MG63 (cell line): Measurements from ENCODE around the gene HLA-DRA. TPM values are rescaled to one million over a fixed set of nuclear protein-coding genes. Genes with fewer than 3 reads are reported as not detected.
A peak's percentile ranks its signal among the peaks of the same experiment; 100 is the strongest.
"Not testable (repeated sequence)": the region's sequence is repeated elsewhere in the genome, so short reads cannot be mapped to it uniquely, and the experiment has no call there.

Experiments used
- DNase-seq: peaks from one replicate; pipeline ENCODE4 v3.0.0-alpha.2; 2020
- H3K27me3 ChIP-seq: fragments of 250-450 bp; sonication (Bioruptor Pico); 2 replicates; pipeline ENCODE4 v1.5.1; 2020; ENCODE audit warnings: mild to moderate bottlenecking, moderate library complexity
- H3K36me3 ChIP-seq: fragments of 250-450 bp; sonication (Bioruptor Pico); 2 replicates; pipeline ENCODE4 v1.5.1; 2020; ENCODE audit warnings: mild to moderate bottlenecking, moderate library complexity
- H3K4me3 ChIP-seq: fragments of 250-450 bp; sonication (Bioruptor Pico); 2 replicates; pipeline ENCODE4 v1.5.1; 2020; ENCODE audit warnings: mild to moderate bottlenecking, moderate library complexity
- H3K9me3 ChIP-seq: fragments of 250-450 bp; sonication (Bioruptor Pico); 2 replicates; pipeline ENCODE4 v1.5.1; 2020; ENCODE audit warnings: mild to moderate bottlenecking, moderate library complexity
- total RNA-seq: library from RNA; depleted of rRNA; stranded (reverse); fragments of >200 nt; shearing (Covaris generic); gene quantifications from 2 replicates; pipeline ENCODE4 v1.2.3, GENCODE V29; 2014; ENCODE audit warnings: low replicate concordance

The HLA-DRA gene
- total RNA-seq, 1 experiment from 2014 or later, result not detected

DNA sequence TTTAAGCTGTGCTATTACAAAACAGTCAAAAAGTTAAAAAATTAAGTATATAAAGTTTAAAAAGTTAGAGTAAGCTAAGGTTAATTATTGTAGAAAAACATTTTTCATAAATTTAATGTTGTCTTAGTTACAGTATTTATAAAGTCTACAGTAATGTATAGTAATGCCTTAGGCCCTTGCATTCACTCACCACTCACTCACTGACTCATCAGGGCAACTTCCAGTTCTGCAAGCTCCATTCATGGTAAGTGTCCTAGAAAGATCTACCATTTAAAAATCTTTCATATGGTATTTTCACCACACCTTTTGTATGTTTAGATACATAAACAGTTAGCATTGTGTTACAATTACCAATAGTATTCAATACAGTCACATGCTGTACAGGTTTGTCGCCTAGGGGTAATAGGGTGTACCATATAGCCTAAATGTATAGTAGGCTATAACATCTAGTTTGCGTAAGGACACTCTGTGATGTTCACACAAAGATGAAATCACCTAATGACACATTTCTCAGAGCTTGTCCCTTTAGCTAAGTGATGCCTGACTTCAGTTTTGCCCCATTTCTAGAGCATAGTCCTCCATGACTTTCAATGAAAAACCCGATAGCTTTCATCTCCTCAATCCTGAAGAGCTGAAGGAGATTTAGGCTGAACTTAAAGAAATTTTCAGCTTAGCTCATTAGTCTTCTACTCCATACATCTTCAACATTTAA lies 14.9 kb upstream of the HLA-DRA start:
- Histone ChIP-seq H3K4me3 (no peak overlapping the region), H3K27me3 (peaks cover 6% of the 10 kb centered on the region), H3K9me3 (no peaks in the 10 kb centered on the region), H3K36me3 (no peaks in the 10 kb centered on the region)
- DNase-seq, result peak; percentile 7

DNA sequence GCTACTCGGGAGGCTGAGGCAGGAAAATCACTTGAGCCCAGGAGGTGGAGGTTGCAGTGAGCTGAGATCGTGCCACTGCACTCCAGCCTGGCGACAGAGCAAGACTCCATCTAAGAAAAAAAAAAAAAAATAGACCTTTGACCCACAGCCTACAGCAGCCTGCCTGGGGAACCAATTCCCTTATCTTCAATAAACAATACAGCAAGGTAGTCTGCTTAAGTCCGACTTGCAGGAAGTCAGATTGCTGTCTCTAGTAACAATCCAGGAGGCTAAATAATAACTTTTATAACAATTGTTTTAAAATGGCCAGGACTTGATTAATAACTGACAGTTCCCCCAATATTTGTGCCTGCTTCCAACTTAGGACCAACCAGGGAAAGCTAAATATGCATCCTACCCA lies 13.3 kb upstream of the HLA-DRA start:
- DNase-seq, result no peak
- H3K27me3 ChIP-seq, result no peaks in the 10 kb centered on the region; the same call in 1 of the 2 replicates
- H3K9me3 ChIP-seq, result no peaks in the 10 kb centered on the region
- no peaks in the 10 kb centered on the region for H3K36me3 ChIP-seq
- H3K4me3 ChIP-seq, result no peak overlapping the region

DNA sequence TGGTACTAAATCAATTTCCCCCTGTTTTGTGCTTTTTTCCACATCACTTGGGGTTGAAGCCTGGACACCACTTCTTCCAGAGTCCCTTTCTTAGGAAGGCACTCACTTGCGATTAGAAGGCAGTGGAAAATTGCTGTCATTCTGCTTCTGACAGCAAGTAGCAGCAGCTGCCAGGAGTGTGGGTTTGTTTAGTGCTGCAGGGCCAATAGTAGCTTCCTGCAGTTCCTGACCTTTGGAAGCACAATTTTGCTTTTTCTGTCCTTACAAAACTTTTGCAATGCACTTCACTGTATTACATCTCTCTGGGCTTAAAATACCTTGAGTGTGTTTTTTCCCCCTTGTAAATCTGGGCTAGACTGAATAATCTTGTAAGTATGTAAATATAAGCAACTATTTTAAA lies 12.5 kb upstream of the HLA-DRA start:
- no peaks in the 10 kb centered on the region for H3K9me3 ChIP-seq
- H3K4me3 ChIP-seq, result no peak overlapping the region
- DNase-seq, result no peak
- H3K36me3 ChIP-seq, result no peaks in the 10 kb centered on the region
- H3K27me3 ChIP-seq, result peaks cover 1% of the 10 kb centered on the region; the same call in 1 of the 2 replicates

DNA sequence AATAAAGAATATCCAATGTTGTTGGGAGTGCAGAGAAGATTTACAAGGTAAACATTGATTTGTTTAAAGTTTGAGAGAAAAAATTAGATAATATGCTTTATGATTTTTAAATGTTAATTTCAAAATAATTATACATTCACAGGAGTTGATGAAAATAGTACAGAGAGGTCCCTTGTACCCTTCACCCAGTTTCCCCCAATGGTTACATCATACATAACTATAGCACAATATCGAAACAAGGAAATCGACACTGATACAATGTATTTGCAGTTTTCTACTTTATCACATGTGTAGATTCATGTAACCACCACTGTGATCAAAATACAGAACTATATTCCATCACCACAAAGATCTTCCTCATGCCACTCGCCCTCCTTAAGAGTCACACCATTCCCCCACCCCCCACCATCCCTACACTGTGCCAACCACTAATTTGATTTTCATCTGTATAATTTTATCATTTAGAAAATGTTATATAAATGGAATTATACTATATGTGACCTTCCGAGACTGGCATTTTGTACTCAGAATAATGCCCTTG lies 11.7 kb upstream of the HLA-DRA start:
- Histone ChIP-seq H3K27me3 (peaks cover 7% of the 10 kb centered on the region), H3K9me3 (no peaks in the 10 kb centered on the region), H3K36me3 (no peaks in the 10 kb centered on the region), H3K4me3 (no peak overlapping the region)
- DNase-seq, result no peak

DNA sequence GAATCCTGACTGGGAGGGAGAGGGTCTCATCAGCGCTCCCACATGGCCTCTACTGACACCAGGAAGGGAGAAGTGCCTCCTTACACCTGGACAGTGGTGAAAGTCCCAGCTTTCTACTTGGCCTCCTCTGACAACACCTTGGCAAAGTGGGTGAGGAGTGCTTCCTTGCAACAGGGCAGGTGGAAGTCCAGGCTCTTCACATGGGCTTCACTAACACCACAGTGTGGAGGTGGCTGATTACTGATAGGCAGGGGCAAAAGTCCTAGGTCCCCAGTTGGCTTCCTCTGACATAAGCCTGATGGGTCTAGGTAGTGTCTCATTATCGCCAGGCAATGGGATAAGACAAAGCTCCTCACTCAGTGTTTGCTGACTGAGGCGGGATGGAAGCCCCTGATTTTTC lies 9.5 kb upstream of the HLA-DRA start:
- no peak overlapping the region for H3K4me3 ChIP-seq
- no peak for DNase-seq
- H3K27me3 ChIP-seq, result peaks cover 12% of the 10 kb centered on the region
- no peaks in the 10 kb centered on the region for H3K9me3 ChIP-seq
- H3K36me3 ChIP-seq, result no peaks in the 10 kb centered on the region

DNA sequence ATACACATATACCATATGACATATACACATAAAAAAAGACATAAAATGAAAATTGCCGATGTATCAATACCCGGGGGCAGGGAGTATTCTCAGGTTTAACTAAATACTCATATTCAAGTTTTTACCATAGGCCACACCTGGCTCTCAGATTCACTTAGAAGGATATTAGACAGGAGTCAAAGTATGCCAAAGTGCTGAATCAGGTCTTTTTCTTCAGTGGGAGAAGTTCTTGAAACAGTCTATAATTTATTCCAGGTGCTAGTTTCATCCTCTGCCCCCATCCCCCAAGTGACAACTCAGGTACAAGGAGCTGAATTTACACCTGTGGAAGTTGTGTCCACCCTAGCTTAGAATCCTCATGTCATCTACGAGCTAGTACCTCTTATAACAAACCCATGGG lies 8.5 kb upstream of the HLA-DRA start:
- DNase-seq, result no peak
- no peak overlapping the region for H3K4me3 ChIP-seq
- H3K27me3 ChIP-seq, result peaks cover 12% of the 10 kb centered on the region
- H3K9me3 ChIP-seq, result no peaks in the 10 kb centered on the region
- H3K36me3 ChIP-seq, result no peaks in the 10 kb centered on the region

DNA sequence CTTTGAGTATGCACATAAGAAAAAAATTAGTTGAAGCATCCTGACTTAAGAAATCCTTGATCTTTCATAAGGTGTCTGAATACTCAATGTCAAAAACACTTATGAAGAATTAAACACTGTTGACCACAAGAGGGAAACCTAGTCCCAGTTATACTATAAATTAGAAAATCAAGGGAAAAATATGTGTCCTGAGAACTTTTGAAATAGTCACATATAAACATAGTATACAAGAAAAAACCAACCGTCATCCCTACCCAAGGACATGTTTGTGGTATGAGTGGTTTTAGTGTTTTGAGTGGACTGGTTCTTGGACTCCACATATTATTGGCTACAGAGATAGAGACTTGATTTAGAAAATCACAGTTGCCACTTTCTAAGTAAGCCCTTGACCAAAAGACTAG lies 7.6 kb upstream of the HLA-DRA start:
- Histone ChIP-seq H3K36me3 (no peaks in the 10 kb centered on the region), H3K4me3 (no peak overlapping the region), H3K9me3 (no peaks in the 10 kb centered on the region), H3K27me3 (peaks cover 12% of the 10 kb centered on the region)
- DNase-seq, result no peak

DNA sequence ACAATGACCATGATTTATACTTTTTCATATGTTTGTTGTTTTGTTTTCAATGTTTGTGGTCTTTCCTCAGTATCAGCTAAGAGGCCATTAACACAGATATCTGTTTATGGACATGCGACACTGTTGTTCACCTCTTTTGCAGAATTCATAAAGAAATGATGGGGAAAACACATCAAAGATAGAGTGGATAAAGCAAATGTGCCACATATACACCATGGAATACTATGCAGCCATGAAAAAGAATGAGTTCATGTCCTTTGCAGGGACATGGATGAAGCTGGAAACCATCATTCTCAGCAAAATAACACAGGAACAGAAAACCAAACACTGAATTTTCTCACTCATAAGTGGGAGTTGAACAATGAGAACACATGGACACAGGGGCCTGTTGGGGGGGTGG lies 5.7 kb upstream of the HLA-DRA start:
- H3K27me3 ChIP-seq, result peaks cover 12% of the 10 kb centered on the region
- H3K4me3 ChIP-seq, H3K36me3 ChIP-seq, H3K9me3 ChIP-seq, DNase-seq: not testable (repeated sequence)

DNA sequence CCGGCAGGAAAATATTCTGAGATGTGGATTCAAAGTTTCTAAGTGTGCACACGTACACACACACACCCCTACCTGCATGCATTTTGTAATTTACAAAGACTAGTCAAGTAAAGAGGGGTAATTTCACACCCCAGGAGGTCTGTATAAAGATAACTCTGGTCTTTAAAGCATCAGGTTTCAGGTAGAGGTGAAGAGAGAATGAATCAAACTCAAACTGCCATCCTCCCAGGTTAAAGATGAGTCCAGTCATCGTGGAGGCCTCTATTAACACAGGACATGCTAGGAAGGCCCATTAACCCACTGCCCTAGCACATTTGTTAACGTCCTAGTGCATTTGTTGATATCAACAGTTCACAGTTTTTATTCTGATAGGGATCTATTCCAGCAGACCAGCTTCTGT lies 3.5 kb upstream of the HLA-DRA start:
- Histone ChIP-seq H3K27me3 (peaks cover 12% of the 10 kb centered on the region), H3K36me3 (no peaks in the 10 kb centered on the region), H3K4me3 (no peak overlapping the region), H3K9me3 (no peaks in the 10 kb centered on the region)
- DNase-seq, result no peak

DNA sequence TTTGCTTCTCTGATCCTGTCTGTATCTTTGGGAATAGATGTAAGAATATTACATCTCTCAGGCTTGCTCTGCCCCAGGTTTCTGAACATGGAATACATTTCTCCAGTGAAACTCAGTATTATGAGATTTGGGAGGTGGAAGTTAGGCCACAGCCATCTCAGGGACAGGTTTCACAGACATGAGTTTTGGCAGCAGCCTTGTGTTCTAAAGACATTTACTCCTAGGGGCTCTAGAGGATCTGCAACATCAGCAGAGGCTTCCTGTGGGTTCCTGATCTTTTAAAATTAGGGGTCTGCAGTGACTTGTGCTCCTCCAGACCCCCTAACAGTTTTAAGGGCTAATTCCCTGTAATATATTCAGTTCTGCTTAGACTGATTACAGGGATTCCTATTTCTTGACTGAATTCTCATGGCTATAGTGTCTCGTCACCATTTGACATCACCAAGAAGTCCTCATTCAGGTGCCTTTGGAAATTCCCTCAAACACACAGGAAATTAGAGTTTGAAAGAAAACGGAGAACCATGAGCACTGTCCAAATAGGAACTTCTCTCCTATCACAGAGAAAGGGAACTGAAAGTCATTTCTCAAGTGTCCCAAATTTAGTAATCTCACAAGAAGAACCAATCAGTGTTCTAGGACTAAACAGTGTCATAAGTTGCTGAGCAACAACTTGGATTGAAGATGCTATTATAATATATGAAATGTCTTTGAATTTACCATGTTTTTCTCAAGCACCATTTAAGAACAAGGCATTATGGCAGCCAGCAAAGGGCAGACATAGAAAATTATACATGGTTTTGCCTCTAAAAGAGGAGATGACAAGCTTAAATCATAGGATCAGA lies 2.5 kb upstream of the HLA-DRA start:
- no peaks in the 10 kb centered on the region for H3K9me3 ChIP-seq
- H3K27me3 ChIP-seq, result peaks cover 11% of the 10 kb centered on the region
- H3K36me3 ChIP-seq, result no peaks in the 10 kb centered on the region
- H3K4me3 ChIP-seq, result no peak overlapping the region
- DNase-seq, result no peak

DNA sequence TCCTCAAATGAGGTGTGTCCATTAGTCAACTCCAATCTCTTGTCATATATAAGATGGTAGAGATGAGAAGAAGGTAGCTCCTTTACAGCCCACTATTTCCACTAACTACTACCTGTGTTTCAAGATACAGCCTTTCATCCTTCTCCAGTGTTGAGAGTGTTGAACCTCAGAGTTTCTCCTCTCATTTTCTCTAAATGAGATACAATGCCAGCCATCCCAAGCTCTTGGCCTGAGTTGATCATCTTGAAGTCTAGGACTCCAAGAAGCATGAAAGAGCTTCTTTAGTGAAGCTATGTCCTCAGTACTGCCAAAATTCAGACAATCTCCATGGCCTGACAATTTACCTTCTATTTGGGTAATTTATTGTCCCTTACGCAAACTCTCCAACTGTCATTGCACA lies 548 bp upstream of the HLA-DRA start:
- H3K27me3 ChIP-seq, result no peaks in the 10 kb centered on the region
- H3K9me3 ChIP-seq, result no peaks in the 10 kb centered on the region
- DNase-seq, result no peak
- no peak overlapping the region for H3K4me3 ChIP-seq
- no peaks in the 10 kb centered on the region for H3K36me3 ChIP-seq

DNA sequence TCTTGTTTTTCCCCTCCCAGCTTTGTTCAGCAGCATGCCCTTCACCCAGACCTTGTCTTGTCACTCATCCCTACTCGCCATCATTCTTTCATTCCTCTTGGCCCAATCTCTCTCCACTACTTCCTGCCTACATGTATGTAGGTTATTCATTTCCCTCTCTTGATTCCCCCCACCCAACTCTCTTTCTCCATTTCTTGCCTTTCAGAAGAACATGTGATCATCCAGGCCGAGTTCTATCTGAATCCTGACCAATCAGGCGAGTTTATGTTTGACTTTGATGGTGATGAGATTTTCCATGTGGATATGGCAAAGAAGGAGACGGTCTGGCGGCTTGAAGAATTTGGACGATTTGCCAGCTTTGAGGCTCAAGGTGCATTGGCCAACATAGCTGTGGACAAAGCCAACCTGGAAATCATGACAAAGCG lies 2.6 kb downstream of the HLA-DRA start:
- Histone ChIP-seq H3K9me3 (no peaks in the 10 kb centered on the region), H3K27me3 (no peaks in the 10 kb centered on the region), H3K36me3 (no peaks in the 10 kb centered on the region), H3K4me3 (no peak overlapping the region)
- no peak for DNase-seq

DNA sequence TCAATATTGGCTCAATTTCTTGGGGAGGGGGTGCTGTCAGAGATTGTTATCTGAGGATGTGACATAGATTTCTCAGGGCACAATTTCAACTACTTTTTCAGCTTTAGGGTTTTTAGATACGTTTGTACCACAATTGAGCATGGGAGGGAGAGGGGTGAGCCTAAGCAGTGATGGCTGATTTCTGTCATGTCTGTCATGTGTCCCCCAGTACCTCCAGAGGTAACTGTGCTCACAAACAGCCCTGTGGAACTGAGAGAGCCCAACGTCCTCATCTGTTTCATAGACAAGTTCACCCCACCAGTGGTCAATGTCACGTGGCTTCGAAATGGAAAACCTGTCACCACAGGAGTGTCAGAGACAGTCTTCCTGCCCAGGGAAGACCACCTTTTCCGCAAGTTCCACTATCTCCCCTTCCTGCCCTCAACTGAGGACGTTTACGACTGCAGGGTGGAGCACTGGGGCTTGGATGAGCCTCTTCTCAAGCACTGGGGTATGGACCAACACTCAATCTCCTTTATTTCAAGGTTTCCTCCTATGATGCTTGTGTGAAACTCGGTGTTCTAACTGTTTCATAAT lies 3.4 kb downstream of the HLA-DRA start:
- no peaks in the 10 kb centered on the region for H3K27me3 ChIP-seq
- no peaks in the 10 kb centered on the region for H3K9me3 ChIP-seq
- H3K36me3 ChIP-seq, result no peaks in the 10 kb centered on the region
- no peak for DNase-seq
- no peak overlapping the region for H3K4me3 ChIP-seq

DNA sequence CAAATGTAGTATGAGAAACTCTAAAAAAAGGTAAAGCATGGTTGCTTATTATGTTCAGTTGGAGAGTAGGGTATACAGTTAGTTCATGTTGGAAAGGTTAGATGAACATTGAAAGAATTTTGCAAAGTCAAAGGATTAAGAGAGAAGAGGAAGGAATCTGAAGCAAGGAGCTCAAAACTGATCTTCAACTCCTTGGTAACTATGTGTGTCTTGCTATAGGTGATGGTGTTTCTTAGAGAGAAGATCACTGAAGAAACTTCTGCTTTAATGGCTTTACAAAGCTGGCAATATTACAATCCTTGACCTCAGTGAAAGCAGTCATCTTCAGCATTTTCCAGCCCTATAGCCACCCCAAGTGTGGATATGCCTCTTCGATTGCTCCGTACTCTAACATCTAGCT lies 4.7 kb downstream of the HLA-DRA start:
- no peak for DNase-seq
- Histone ChIP-seq H3K9me3 (no peaks in the 10 kb centered on the region), H3K4me3 (no peak overlapping the region), H3K36me3 (no peaks in the 10 kb centered on the region), H3K27me3 (no peaks in the 10 kb centered on the region)

DNA sequence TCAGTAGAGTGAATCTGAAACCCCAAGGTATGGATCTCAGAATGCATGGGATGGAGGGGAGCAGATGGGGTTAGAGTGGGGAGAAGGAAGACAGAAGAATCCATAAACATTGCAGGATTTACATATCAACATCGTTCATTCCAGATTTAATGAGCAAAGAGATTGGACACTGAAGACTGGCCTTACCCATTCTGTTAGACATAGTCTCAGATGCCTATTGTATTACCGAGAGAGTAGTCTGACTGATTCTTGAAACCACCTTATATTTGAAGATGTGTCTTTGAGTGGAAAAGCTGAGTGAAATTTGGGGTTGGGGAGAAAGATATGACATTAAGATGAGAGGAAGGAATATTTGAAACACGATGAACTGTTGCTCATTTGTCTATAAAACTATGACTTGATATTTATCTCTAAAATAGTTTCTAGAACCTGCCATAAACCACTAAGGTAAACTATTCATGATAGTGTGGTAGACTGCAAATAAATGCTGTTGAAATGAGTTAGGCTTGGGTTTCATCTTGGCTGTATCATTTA lies 5.7 kb downstream of the HLA-DRA start:
- Histone ChIP-seq H3K9me3 (no peaks in the 10 kb centered on the region), H3K4me3 (no peak overlapping the region), H3K36me3 (no peaks in the 10 kb centered on the region), H3K27me3 (no peaks in the 10 kb centered on the region)
- DNase-seq, result no peak

DNA sequence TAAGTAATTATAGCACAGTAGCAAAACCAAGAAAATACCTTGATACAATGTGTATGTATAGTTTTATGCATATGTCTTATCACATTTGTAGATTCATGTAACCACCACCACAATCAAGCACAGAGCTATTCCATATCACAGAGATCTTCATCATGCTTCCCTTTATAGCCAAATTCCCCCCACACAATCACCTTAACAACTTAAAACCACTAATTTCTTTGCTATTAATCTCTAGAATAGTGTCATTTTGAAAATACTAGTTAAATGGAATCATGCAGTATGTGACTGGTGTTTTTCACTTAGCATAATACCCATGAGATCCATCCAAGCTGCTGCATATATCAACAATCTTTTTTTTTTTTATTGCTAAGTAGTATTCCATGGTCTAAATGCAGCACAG lies 8.2 kb downstream of the HLA-DRA start:
- no peak overlapping the region for H3K4me3 ChIP-seq
- H3K36me3 ChIP-seq, result no peaks in the 10 kb centered on the region
- no peaks in the 10 kb centered on the region for H3K27me3 ChIP-seq
- H3K9me3 ChIP-seq, result no peaks in the 10 kb centered on the region
- no peak for DNase-seq

DNA sequence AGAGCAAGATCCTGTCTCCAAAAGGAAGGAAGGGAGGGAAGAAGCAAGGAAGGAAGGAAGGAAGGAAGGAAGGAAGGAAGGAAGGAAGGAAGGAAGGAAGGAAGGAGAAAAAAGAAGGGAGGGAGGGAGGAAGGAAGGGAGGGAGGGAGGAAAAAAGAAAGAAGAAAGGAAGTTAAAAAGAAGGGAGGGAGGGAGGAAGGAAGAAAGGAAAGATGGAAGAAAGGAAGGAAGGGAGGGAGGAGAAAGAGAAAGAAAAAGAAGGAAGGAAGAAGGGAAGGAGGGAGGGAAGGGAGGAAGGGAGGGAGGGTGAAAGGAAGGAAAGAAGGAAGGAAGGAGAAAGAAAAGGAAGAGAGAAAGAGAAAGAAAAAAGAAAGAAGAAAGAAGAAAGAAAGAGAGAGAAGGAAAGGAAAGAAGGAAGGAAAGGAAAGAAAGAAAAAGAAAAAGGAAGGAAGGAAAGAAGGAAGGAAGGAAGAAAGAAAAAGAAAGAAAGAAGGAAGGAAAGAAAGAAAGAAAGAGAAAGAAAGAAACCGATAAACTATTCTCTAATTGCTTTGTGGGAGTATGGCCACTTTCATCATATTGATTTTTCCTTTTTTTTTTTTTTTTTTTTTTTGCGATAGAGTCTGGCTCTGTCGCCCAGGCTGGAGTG lies 9.5 kb downstream of the HLA-DRA start:
- no peak for DNase-seq
- H3K36me3 ChIP-seq, result no peaks in the 10 kb centered on the region
- H3K27me3 ChIP-seq, result no peaks in the 10 kb centered on the region
- no peak overlapping the region for H3K4me3 ChIP-seq
- H3K9me3 ChIP-seq, result no peaks in the 10 kb centered on the region
